GM15510 (cell line): ENCODE data around the gene FAM174C.

Experiments
- POLR2A ChIP-seq: IDR thresholded peaks from 3 replicates; pipeline ENCODE4 v1.6.1; 2011; ENCODE audit warnings: borderline replicate concordance; ENCODE audit not compliant: insufficient read length; ENCODE audit errors: extremely low read depth

Gene FAM174C

DNA sequence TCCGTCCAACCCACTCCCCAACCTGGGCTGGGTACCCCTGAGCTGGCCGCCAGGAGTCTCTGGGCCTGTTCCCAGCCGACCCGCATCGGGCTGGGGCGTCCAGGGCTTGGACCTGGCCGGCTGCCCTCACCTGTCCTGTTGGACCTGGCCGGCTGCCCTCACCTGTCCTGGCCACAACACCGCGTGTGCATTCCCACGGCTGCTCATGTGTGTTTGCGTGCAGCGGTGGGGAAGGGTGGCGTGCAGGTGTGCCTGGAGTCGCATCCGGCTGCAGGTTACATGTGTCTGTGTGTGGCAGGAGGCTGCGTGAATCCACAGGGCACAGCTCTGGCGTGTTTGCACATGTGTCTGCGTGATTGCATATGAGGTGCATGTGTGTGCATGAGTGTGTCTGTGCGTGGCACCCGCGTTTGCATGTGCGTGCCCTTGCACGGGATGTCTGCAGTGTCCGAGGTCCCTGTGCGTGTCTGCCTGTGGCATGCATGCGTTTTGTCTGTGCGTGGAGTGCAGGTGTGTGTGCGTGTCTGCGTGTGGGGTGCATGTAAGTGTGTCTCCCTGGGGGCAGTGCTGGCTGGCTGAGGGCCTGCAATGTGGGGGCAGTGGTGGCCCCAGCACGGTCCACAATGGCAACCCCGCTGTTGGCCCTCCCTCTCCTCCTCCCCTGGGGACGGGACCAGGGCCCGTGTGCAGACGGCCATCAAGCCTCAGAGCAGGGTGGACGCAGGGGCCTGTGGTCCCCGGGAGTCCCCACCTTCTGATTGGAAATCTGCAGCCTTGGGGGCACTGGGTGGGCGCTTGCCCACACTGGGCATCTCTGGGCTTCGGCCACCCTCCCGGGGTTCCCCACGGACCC lies 13.7 kb downstream of the FAM174C start:
- TF ChIP-seq POLR2A = no peak

DNA sequence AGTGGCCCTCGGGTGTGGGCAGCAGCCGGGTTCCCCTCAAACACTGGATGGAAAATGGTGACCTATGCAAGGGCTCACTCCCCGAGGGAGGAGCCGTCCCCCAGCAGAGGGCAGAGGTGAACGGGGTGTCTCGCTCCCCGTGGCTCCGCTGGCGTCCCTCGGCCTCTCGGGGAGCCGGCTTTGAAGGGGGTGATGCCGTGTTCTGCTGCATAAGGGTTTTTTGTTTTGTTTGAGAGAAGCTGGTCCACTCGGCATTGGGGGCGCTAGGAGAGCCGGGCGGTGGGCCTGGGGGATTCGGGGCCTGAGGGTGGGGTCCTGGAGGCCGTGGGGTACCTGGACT lies 14.3 kb downstream of the FAM174C start:
- no peak for TF ChIP-seq POLR2A

DNA sequence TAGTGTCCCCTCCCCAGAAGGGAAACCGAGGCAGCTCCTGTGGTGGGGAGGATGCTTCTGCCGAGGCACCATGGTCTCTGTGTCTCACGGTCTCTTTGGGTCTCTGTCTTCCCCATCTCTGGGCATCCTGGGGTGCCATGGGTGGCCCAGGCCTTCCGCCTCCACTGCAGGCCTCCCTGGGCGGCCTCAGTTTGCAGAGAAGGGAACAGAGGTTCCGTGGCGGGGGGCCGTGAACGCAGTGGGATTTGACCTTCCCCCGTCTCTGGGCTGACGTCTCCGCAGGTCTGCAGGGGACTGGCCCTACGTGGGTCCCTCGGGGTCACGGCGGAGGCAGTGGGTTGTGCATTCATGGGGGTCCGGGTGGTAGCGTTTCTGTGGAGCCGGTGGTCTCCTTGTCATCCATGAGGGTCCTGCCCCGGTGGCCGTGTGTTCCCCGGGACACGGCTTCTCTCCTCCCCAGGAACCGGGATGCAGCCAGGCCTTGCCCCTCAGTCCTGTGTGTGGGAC lies 14.9 kb downstream of the FAM174C start:
- TF ChIP-seq POLR2A = no peak

DNA sequence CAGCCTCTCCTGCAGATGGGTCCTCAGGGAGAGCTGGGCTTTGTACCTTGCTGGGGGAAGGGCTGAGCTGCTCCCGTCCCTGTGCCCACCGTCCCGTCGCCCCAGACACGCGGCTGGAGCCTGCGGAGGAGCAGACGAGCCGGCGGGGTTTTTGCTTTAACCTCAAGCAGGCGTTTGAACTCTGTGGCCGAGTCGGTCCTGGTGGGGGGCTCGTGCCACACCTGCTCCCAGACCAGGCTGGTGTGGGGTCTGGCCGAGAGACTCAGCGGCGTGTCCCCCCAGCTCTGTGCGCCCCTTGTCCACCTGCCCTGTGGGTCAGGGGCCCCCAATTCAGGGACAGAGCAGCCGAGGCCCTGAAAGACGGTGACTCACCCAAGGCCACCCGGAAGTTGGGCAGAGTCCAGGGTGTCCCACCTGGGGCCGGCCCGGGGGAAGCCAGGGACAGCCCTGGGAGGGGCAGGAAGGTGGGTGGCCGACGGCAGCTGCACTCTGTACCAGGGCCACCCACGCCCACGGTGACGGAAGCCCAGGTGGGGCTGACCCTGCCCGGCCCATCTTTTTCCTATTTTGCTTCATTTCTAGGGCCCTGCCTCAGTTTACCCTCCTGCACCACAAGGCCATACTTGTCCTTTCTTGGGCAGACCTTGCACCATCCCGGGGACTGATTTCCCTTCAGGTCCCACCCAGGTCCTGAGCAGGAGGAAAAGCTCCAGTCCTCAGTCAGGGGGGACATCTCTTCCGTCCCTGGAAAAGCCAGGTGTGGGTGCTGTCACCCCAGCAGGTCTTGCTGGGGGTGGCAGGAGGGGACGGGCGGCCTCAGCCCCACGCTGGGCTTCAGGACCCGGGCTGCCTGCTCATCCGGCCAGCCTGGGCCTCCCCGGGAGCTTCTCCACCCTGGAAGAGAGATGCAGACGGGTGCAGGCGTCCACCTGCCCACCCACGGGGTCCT lies 15.6 kb downstream of the FAM174C start:
- no peak for TF ChIP-seq POLR2A

DNA sequence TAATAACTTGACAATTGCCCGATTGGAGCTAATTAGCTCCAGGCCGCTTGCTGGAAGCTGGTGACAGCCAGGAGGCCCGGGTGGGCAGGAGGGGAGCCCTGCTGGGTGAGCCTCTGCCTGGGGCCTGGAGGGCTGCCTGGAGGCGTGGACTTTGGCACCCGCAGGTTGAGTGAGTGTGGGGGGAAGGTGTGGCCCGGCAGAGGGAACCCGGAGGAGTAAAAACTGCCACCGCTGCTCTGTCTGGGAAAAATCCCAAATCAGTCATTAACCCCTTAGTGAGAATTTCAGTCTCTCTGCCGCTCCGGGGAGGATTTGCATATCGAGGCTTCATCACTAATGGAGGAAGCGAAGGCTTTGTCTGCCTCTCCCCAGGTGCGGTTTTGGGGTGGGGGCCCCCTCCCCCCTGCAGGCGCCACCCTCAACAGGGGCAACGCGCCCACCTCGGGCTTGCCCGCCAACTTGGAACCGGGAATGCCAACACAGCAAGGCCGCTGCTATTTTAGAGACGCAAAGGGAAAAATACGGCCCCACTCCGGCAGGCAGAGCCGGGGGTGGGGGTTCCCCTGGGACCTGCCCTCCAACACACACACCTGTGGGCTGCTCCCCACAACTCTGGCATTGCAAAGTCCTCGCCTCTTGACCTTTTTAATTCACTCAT lies 16.6 kb downstream of the FAM174C start:
- TF ChIP-seq POLR2A = no peak

DNA sequence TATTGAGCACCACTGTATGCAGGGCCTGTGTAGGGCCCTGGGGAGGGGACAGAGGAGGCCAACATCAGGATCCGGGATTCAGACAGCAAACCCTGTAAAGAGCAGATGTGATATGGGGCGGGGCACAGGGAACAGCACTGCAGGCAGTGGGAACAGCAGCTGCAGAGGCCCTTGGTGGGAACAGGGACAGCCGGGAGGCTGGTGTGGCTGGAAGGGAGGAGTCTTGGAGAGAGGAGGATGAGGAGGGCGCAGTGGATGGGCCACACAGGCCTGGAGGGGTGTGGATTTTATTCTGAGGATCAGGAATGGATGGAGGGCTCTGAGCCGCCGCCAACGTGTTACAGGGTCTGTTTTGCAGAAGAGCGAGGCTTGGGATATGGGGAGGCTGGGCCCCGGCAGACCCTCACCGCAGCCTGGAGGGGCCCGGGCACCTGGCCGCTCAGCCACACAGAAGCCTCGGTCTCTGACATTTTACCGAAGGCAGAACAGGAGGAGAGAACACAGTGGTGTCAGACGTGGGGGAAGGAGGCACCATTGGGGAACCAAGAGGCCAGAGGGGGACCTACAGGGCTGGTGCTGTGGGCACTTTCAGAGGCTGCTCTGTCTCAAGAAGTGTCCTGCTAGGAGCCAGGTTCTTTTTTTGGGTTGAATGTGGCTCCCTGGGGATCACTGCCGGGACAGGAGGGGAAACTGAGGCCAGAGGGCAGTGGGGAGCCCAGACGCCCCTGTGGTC lies 17.3 kb downstream of the FAM174C start:
- TF ChIP-seq POLR2A = no peak

DNA sequence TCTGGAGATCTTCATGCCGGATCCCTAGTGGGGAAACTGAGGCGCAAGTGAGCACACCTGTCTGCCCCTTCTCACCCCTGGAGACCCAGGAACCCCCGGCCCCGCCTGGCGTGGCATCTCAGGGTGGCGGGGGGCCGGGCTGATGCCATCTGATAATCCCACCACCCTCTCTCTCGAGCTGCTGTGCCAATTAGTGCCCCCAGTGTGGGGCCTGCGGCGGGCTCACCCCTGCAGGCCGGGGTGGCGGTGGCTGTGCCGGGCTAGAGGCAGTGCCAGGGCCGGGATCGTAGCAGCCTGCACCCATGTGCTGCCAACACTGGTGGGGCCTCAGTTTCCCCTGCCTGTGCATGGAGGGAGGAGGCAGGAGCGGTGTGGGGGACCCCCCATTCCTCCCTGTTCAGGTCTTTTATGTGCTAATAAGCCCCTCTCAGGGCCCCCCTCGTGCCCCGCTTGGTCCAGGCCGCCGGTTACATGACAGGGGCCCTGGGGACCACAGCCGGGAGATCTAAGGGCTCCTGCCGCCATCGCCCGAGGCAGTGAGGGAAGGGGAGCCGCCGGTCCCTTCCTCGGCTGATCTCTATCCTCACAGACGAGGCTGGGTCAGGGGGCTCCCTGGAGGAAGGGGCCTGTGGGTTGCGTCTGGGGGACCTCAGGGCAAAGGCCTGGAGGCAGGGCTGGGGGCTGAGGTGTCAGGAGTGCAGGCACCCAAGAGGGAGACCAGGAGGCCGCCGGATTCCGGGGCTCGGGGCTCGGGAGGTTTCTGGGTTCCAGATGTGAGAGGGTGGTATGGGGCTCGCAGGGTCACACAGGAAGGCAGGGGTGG lies 18.7 kb downstream of the FAM174C start:
- no peak for TF ChIP-seq POLR2A

DNA sequence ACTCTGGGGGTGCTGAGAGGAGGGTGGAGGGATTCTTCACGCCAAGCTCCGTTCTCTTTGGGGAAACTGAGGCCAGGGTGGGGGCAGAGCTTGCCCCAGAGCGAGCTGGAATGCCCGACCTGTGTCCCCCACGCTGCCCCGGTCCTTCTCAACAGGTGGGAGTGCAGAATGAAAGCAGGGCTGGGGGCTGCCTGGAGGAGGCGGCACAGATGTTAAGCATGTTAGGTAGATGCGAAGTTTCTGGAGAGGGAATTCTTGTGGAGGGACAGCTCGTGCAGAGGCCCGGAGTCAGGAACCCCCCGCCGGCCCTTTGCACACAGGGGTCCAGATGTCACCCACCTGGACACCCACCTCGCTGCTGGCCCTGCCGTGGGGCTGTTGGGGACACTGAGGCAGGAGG lies 19.4 kb downstream of the FAM174C start:
- TF ChIP-seq POLR2A = no peak

DNA sequence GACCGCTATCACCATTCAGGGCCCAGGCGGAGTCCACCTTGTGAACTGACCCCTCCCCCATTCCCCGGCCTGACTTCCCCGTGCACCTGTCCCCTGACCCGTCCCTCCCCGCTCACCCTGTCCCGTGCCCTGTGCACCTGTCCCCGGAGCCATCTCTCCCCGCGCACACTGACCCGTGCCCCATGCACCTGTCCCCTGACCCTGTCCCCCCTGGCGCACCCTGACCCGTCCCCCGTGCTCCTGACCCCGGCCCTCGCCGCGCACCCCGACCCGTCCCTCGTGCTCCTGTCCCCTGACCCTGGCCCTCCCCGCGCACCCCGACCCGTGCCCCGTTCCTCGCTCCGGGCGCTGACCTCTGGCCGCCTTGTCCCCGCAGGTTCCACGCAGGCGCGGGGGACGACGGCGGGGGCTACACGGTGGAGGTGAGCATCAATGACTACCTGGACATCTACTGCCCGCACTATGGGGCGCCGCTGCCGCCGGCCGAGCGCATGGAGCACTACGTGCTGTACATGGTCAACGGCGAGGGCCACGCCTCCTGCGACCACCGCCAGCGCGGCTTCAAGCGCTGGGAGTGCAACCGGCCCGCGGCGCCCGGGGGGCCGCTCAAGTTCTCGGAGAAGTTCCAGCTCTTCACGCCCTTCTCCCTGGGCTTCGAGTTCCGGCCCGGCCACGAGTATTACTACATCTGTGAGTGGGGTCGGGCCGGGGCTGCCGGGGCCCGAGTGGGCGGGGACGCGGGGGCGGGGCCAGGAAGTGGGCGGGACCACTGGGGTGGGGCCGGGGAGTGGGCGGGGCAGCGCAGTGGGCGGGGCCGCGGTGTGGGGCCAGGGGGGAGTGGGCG lies 20.1 kb downstream of the FAM174C start:
- no peak for TF ChIP-seq POLR2A

DNA sequence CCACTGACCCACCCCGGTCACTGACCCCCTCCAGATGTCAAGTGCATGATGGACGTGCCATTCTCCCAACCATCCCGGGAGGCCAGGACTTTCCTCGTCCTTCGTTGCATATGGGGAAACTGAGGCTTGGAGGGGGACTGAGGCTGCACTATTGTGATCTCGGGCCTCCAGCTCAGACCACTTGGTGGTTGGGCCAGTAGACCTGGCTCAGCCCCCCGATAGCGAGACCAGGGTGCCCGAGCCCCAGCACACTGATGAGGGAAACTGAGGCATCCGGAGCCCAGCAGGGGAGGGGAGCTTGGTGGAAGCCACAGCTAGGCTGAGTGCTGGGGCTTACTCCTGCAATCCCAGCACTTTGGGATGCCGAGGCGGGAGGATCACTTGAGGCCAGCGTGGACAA lies 20.7 kb downstream of the FAM174C start:
- no peak for TF ChIP-seq POLR2A

DNA sequence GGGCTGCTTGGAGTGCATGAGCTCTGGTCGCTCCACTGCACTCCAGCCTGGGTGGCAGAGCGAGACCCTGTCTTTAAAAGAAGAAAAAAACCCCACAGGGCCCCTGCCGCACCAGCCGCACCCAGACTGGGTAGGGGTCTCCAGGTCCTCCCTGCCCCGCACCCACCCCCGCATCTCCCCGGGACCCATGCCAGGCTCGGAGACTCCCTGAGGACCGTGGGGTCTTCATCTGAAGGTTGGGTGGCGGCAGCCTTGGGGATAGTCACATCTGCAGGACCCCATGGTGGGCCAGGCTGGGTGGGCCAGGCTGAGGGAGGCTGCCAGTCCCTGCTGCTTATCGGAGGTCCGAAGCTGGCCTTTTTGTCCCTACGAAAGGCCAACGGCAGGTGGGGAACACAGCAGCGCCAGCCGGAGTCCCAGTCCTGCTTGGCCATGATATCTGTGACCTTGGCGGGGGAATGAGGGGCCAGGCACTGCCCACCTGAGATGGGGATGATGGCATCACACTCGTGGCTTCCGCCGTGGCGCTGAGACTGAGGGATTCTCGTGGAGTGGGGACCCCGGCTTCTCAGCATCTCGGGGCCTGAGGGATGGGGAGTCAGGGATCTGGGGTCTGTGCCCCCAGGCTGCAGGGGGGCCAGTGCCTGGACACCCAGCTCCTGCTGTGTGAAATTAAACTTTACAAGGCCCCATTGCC lies 21.4 kb downstream of the FAM174C start:
- TF ChIP-seq POLR2A = no peak

DNA sequence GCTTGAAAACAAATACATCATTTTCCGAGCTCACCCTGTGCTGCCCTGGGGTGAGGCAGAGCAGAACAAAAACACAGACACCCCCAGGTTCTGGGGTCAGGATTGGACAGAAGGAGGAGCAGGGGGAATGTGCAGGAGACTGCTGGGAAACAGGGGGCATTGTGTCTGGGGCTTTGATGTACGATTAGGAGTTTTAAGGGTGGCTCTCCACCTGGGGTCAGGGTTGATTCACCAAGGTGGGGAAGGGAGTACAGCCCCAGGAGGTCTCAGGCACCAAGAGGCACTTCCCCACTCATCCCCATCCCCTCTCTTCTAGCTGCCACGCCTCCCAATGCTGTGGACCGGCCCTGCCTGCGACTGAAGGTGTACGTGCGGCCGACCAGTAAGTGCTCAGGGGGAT lies 22.9 kb downstream of the FAM174C start:
- TF ChIP-seq POLR2A = no peak

DNA sequence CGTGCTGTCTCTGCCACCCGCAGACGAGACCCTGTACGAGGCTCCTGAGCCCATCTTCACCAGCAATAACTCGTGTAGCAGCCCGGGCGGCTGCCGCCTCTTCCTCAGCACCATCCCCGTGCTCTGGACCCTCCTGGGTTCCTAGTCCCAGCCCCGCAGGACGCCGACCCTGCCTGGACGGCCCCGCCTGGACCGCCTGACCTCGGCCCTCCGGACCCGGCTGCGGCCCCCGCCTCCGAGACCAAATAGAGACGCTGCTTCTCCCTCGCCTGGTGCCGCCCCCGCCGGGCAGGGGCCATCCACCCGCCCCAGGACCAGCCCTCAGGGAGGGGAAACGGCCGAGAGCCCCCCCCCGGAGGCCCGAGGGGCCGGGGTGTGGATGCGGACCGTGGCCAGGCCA lies 24.5 kb downstream of the FAM174C start:
- no peak for TF ChIP-seq POLR2A
